ENCODE results near the gene RPP25L.

Gene RPP25L

DNA sequence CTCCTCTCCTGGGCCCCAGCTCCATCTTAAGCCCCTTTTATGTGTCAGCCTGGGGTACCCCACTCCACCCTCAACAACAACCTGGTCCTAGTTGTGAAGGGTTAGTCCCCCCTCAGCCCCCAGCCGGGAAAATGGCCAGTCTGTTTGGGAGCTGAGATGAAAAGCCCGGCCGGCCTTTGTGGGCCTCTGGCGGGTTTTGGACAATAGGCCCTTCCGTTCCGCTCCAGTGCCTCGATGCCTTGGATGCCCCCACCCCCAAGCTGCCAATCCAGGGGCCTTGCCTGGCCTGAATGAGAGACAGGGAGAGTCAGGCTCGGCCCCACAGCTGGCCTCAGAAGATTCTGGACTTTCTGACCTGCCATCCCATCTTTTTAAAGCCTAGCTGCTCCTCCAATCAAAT lies 31.5 kb downstream of the RPP25L start:
- no peak overlapping the region for H3K27ac ChIP-seq (ENCODE audit: low read depth, low read length)
- no peaks in the 10 kb centered on the region for H3K36me3 ChIP-seq (ENCODE audit: insufficient read depth, low read length)
- H2AFZ ChIP-seq (ENCODE audit: low read length, unreplicated experiment) = no peak overlapping the region
- no peak overlapping the region for H3K4me3 ChIP-seq (ENCODE audit: low read depth, low read length)
- H3K4me1 ChIP-seq (ENCODE audit: control insufficient read depth, insufficient read depth, low read length, unreplicated experiment) = no peaks in the 10 kb centered on the region
- H3K27me3 ChIP-seq (ENCODE audit: insufficient read depth, low read length) = peaks cover 74% of the 10 kb centered on the region
- H3K79me2 ChIP-seq (ENCODE audit: control insufficient read depth, insufficient read depth, low read length, unreplicated experiment) = no peaks in the 10 kb centered on the region

GRCh38 chr9:34579808-34580163 lies 32.1 kb downstream of the RPP25L start:
- Histone ChIP-seq H3K36me3 (ENCODE audit: insufficient read depth, low read length) (no peaks in the 10 kb centered on the region), H3K4me3 (ENCODE audit: low read depth, low read length) (no peak overlapping the region), H3K27me3 (ENCODE audit: insufficient read depth, low read length) (peaks cover 71% of the 10 kb centered on the region), H2AFZ (ENCODE audit: low read length, unreplicated experiment) (no peak overlapping the region), H3K79me2 (ENCODE audit: control insufficient read depth, insufficient read depth, low read length, unreplicated experiment) (no peaks in the 10 kb centered on the region), H3K27ac (ENCODE audit: low read depth, low read length) (no peak overlapping the region), H3K4me1 (ENCODE audit: control insufficient read depth, insufficient read depth, low read length, unreplicated experiment) (no peaks in the 10 kb centered on the region)

- no peak overlapping the region for H2AFZ ChIP-seq (ENCODE audit: low read length, unreplicated experiment)
- no peaks in the 10 kb centered on the region for H3K4me1 ChIP-seq (ENCODE audit: control insufficient read depth, insufficient read depth, low read length, unreplicated experiment)
- peaks cover 66% of the 10 kb centered on the region for H3K27me3 ChIP-seq (ENCODE audit: insufficient read depth, low read length)
- no peak overlapping the region for H3K4me3 ChIP-seq (ENCODE audit: low read depth, low read length)
- H3K36me3 ChIP-seq (ENCODE audit: insufficient read depth, low read length) = no peaks in the 10 kb centered on the region
- H3K27ac ChIP-seq (ENCODE audit: low read depth, low read length) = no peak overlapping the region
- H3K79me2 ChIP-seq (ENCODE audit: control insufficient read depth, insufficient read depth, low read length, unreplicated experiment) = no peaks in the 10 kb centered on the region
These were observed 32.6 kb downstream of the RPP25L start for GRCh38 chr9:34579104-34579807.

GRCh38 chr9:34578241-34579103 lies 33.4 kb downstream of the RPP25L start:
- Histone ChIP-seq H3K36me3 (ENCODE audit: insufficient read depth, low read length) (no peaks in the 10 kb centered on the region), H3K27ac (ENCODE audit: low read depth, low read length) (no peak overlapping the region), H3K79me2 (ENCODE audit: control insufficient read depth, insufficient read depth, low read length, unreplicated experiment) (no peaks in the 10 kb centered on the region), H3K4me1 (ENCODE audit: control insufficient read depth, insufficient read depth, low read length, unreplicated experiment) (no peaks in the 10 kb centered on the region), H3K4me3 (ENCODE audit: low read depth, low read length) (peak overlapping the region; percentile 64; the same call in 1 of the 2 replicates), H2AFZ (ENCODE audit: low read length, unreplicated experiment) (no peak overlapping the region), H3K27me3 (ENCODE audit: insufficient read depth, low read length) (peaks cover 58% of the 10 kb centered on the region)

DNA sequence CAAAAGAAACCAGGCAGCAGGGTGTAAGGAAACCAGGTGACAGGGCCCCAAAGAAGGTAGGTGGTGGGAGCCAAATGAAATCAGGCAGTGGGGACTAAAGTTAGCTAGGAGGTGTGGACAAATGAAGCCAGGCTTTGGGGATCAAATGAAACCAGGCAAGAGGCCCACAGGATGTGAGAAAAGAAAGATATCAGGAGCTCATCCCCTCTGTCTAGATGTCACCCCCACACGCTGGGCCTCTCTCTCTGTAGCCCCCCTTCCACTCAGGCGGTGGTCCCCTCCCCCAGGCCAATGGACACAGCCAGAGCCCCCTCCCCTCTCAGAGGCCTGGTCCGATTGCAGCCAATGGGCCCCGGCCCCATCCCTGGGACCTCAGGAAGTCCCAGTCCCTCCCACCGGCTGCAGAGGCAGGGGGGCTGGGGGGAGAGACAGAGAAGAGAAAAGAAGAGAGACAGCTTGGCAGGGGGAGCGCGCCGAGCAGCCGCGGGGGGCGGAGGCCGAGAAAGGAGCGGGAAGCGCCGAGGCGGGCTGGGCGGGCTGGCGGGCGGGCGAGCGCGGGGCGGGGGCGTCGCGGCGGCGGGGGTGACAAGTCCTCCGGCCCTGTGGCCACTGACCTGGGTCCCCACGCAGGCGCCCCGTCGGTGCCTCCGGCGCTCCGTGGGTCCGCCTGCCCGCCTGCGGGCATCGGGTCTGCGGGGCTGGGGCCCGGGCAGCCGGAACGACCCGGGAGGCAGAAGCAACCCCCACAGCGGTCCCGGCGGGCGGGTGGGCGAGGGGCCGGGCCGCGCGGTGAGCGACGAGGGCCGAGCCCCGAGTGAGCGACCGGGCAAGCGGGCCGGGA lies 34.3 kb downstream of the RPP25L start:
- no peaks in the 10 kb centered on the region for H3K4me1 ChIP-seq (ENCODE audit: control insufficient read depth, insufficient read depth, low read length, unreplicated experiment)
- H3K36me3 ChIP-seq (ENCODE audit: insufficient read depth, low read length) = no peaks in the 10 kb centered on the region
- H3K27ac ChIP-seq (ENCODE audit: low read depth, low read length) = no peak overlapping the region
- peaks cover 50% of the 10 kb centered on the region for H3K27me3 ChIP-seq (ENCODE audit: insufficient read depth, low read length)
- no peak overlapping the region for H2AFZ ChIP-seq (ENCODE audit: low read length, unreplicated experiment)
- peak overlapping the region; percentile 64; the same call in 1 of the 2 replicates for H3K4me3 ChIP-seq (ENCODE audit: low read depth, low read length)
- H3K79me2 ChIP-seq (ENCODE audit: control insufficient read depth, insufficient read depth, low read length, unreplicated experiment) = no peaks in the 10 kb centered on the region

DNA sequence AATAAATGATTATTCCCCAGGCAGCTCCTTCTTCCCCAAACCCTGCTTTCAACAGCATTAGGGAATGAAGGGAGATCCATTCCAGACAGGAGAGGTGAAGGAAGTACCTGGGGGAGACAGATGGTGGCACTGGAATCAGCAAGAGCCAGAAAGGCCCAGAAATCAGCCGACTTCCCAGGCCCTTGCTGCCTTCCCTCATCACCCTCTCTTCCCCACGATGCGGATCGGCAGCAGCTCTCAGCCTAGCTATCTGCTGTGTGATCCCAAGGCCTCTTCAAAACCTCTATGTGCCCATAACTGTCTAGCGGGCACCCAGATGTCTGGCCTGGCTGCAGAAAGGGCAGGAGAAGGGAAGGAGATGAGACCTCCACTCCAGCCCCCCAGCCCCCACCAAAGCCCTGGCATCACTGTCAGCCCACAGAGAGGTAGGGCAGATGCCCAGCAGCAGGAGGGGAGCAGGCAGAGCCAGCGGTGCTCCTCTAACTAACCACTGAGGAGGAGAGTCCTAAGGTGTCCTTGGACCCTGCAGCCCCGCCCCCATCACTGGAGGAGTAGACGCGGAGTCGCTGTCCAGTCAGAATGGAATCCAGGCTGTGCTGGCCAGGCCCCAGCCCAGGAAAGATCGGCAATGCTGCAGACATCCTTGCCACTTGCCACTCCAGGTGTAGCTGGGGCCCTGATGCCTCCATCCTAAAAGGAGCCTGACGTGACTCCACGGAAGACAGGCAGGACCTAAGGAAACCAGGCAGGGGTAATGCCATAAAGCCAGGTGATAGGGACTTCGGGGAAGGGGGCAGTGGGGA lies 35.1 kb downstream of the RPP25L start:
- Histone ChIP-seq H3K27ac (ENCODE audit: low read depth, low read length) (no peak overlapping the region), H3K27me3 (ENCODE audit: insufficient read depth, low read length) (peaks cover 44% of the 10 kb centered on the region), H3K36me3 (ENCODE audit: insufficient read depth, low read length) (no peaks in the 10 kb centered on the region), H3K4me3 (ENCODE audit: low read depth, low read length) (no peak overlapping the region), H2AFZ (ENCODE audit: low read length, unreplicated experiment) (no peak overlapping the region), H3K79me2 (ENCODE audit: control insufficient read depth, insufficient read depth, low read length, unreplicated experiment) (no peaks in the 10 kb centered on the region), H3K4me1 (ENCODE audit: control insufficient read depth, insufficient read depth, low read length, unreplicated experiment) (no peaks in the 10 kb centered on the region)

- H3K36me3 ChIP-seq (ENCODE audit: insufficient read depth, low read length) = no peaks in the 10 kb centered on the region
- peaks cover 44% of the 10 kb centered on the region for H3K27me3 ChIP-seq (ENCODE audit: insufficient read depth, low read length)
- no peak overlapping the region for H2AFZ ChIP-seq (ENCODE audit: low read length, unreplicated experiment)
- H3K4me3 ChIP-seq (ENCODE audit: low read depth, low read length) = no peak overlapping the region
- H3K4me1 ChIP-seq (ENCODE audit: control insufficient read depth, insufficient read depth, low read length, unreplicated experiment) = no peaks in the 10 kb centered on the region
- H3K27ac ChIP-seq (ENCODE audit: low read depth, low read length) = no peak overlapping the region
- no peaks in the 10 kb centered on the region for H3K79me2 ChIP-seq (ENCODE audit: control insufficient read depth, insufficient read depth, low read length, unreplicated experiment)
These were observed 35.9 kb downstream of the RPP25L start for GRCh38 chr9:34575862-34576596.

- peaks cover 37% of the 10 kb centered on the region for H3K27me3 ChIP-seq (ENCODE audit: insufficient read depth, low read length)
These were observed 36.7 kb downstream of the RPP25L start for GRCh38 chr9:34575241-34575640.

DNA sequence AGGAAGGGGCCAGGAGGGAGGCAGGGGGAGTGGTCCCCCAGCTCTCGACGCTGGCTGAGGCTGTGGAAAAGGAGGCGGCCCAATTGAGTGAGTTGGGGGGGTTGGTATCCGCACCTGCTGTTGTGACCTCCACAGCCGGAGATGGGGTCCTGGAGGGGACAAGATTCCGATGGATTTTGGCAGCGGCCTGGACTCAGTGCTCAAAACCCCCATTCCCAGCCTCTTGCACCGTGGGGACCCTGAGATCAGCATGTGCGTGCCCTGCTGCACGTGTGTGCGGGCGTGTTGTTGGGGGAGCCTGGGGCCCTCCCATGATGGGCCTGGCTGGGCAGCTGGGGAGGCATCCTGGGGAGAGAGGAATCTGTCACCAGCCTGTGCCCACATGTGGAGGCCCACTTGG lies 37.3 kb downstream of the RPP25L start:
- no peak overlapping the region for H3K27ac ChIP-seq (ENCODE audit: low read depth, low read length)
- no peaks in the 10 kb centered on the region for H3K36me3 ChIP-seq (ENCODE audit: insufficient read depth, low read length)
- H3K27me3 ChIP-seq (ENCODE audit: insufficient read depth, low read length) = peaks cover 35% of the 10 kb centered on the region
- no peaks in the 10 kb centered on the region for H3K4me1 ChIP-seq (ENCODE audit: control insufficient read depth, insufficient read depth, low read length, unreplicated experiment)
- H3K4me3 ChIP-seq (ENCODE audit: low read depth, low read length) = no peak overlapping the region
- H2AFZ ChIP-seq (ENCODE audit: low read length, unreplicated experiment) = no peak overlapping the region
- no peaks in the 10 kb centered on the region for H3K79me2 ChIP-seq (ENCODE audit: control insufficient read depth, insufficient read depth, low read length, unreplicated experiment)

More at GRCh38 chr9:34575241-34575640, 36.7 kb downstream of the RPP25L start:
- Histone ChIP-seq H2AFZ (ENCODE audit: low read length, unreplicated experiment) (no peak overlapping the region), H3K27ac (ENCODE audit: low read depth, low read length) (no peak overlapping the region), H3K79me2 (ENCODE audit: control insufficient read depth, insufficient read depth, low read length, unreplicated experiment) (no peaks in the 10 kb centered on the region), H3K4me3 (ENCODE audit: low read depth, low read length) (no peak overlapping the region), H3K36me3 (ENCODE audit: insufficient read depth, low read length) (no peaks in the 10 kb centered on the region), H3K4me1 (ENCODE audit: control insufficient read depth, insufficient read depth, low read length, unreplicated experiment) (no peaks in the 10 kb centered on the region)
